GM12878 (cell line): ENCODE data around the gene AXL.

Experiments used
- EP300 ChIP-seq, 2 experiments: fragments of 150-350 bp in 1 of 2; IDR thresholded peaks; 2 replicates each; pipeline ENCODE4 v1.6.1; 2011 to 2012; ENCODE audit warnings: low read depth in 2 of 2, low read length in 2 of 2, borderline replicate concordance in 1 of 2, improper control_type of control experiment in 1 of 2, inconsistent platforms in 1 of 2; ENCODE audit not compliant: control insufficient read depth in 1 of 2
- POLR2AphosphoS5 ChIP-seq: IDR thresholded peaks from 2 replicates; pipeline ENCODE4 v1.6.1; 2011; ENCODE audit warnings: mild to moderate bottlenecking, low read length, inconsistent platforms
- SUZ12 ChIP-seq: fragments of 200-600 bp; sonication (generic); IDR thresholded peaks from one replicate; pipeline ENCODE4 v1.6.1; 2018; ENCODE audit warnings: antibody characterized with exemption, mild to moderate bottlenecking; ENCODE audit not compliant: unreplicated experiment
- TARDBP ChIP-seq: IDR thresholded peaks from 2 replicates; pipeline ENCODE4 v1.6.1; 2016; ENCODE audit warnings: borderline replicate concordance
- TF ChIP-seq, protein P1 (sequence below): IDR thresholded peaks from 2 replicates; pipeline ENCODE4 v1.6.1; 2011; ENCODE audit warnings: borderline replicate concordance, low read depth, mild to moderate bottlenecking, moderate library complexity, low read length; ENCODE audit not compliant: insufficient read depth, poor library complexity, severe bottlenecking
- TF ChIP-seq, protein P2 (sequence below), 3 experiments: IDR thresholded peaks in 2 of 3; conservative IDR thresholded peaks in 1 of 3; 2 replicates each; pipeline ENCODE4 v1.5.1; 2011; ENCODE audit warnings: low read depth in 3 of 3, low read length in 3 of 3, mild to moderate bottlenecking in 3 of 3, control low read depth in 2 of 3, moderate library complexity in 2 of 3, inconsistent platforms in 1 of 3, mixed read lengths in 1 of 3; ENCODE audit not compliant: control insufficient read depth in 2 of 3, insufficient read depth in 1 of 3; ENCODE audit errors: extremely low read depth in 1 of 3

DNA sequence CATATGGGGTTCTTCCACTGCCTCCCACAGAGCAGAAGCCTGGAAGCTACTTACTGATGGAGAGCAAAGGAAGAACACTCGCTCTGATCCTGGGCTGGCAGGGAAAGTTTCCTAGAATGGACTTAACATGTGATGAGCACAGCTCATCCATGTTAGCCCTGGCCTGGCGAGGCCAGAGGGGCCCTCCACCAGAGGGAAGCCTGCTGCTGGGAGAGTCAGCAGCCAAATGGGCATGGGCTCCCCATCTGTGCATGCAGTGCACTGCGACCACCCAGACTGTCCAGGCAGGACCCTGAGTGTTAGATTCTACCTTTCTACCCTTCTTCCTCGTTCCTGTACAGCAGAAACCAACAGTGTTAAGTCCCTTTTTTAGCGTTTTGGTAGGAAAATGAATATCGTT, 54.1 kb downstream of the AXL start:
- TF ChIP-seq TARDBP (no peak), POLR2AphosphoS5 (no peak), EP300 (IDR thresholded peaks at IDR 0.05; ENCODE audit: borderline replicate concordance in 1 of 2, control insufficient read depth in 1 of 2, low read depth in 2 of 2, low read length in 2 of 2) (no peak), SUZ12 (no peak)
- TF ChIP-seq, protein P1, sequence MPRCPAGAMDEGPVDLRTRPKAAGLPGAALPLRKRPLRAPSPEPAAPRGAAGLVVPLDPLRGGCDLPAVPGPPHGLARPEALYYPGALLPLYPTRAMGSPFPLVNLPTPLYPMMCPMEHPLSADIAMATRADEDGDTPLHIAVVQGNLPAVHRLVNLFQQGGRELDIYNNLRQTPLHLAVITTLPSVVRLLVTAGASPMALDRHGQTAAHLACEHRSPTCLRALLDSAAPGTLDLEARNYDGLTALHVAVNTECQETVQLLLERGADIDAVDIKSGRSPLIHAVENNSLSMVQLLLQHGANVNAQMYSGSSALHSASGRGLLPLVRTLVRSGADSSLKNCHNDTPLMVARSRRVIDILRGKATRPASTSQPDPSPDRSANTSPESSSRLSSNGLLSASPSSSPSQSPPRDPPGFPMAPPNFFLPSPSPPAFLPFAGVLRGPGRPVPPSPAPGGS = no peak
- TF ChIP-seq, protein P2, sequence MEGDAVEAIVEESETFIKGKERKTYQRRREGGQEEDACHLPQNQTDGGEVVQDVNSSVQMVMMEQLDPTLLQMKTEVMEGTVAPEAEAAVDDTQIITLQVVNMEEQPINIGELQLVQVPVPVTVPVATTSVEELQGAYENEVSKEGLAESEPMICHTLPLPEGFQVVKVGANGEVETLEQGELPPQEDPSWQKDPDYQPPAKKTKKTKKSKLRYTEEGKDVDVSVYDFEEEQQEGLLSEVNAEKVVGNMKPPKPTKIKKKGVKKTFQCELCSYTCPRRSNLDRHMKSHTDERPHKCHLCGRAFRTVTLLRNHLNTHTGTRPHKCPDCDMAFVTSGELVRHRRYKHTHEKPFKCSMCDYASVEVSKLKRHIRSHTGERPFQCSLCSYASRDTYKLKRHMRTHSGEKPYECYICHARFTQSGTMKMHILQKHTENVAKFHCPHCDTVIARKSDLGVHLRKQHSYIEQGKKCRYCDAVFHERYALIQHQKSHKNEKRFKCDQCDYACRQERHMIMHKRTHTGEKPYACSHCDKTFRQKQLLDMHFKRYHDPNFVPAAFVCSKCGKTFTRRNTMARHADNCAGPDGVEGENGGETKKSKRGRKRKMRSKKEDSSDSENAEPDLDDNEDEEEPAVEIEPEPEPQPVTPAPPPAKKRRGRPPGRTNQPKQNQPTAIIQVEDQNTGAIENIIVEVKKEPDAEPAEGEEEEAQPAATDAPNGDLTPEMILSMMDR (IDR thresholded peaks at IDR 0.05 in 2 of 3, conservative IDR thresholded peaks at IDR 0.05 in 1 of 3; ENCODE audit: control insufficient read depth in 2 of 3, extremely low read depth in 1 of 3, insufficient read depth in 1 of 3, low read depth in 3 of 3, low read length in 3 of 3) = no peak
